Measurements from ENCODE around the gene SMIM41.

GRCh38 chr12:52149651-52150241 lies 70.2 kb downstream of the SMIM41 start:
- TF ChIP-seq CTCF (IDR thresholded peaks at IDR 0.05), result no peak
- no peak for TF ChIP-seq POLR2A (IDR thresholded peaks at IDR 0.05)
